ENCODE results near the gene LUZP2.

Gene LUZP2

DNA sequence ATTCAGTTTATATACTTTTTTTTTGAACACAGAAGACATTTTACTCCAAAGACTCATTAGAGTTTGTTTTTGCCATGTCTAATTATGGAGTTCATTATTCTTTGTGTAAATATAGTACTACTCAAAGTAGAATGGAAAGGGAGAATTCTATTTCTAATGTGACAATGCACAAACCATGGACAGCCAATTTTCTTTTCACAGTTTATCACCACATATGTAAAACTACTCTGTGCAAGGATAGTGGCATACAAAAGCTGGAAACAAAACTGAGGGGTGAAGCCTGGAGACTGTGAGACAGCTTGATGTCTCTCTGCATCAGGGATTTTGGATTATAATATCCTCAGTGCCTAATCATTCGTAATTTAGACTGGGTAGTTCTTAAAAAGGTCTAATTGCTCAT, 75.5 kb downstream of the LUZP2 start:
- DNase-seq = no peak

DNA sequence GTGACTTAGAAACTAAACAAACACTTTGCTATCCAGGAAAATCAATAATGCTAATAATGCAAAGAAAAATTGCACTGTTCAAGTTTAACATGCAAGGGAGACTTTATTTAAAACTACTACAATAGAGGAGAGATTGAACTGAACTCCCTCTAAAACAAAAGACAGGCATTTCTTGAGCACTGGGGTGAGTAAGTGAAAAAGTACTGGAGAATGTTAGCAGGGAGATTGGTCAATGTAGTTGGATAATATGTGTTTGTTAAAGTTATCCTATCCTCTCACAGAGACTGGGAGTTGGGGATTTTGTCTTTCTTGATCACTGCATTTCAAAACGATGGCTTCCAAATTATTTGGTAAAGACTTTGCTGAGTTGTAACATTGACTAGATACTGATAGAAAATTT, 77.6 kb downstream of the LUZP2 start:
- DNase-seq = no peak

DNA sequence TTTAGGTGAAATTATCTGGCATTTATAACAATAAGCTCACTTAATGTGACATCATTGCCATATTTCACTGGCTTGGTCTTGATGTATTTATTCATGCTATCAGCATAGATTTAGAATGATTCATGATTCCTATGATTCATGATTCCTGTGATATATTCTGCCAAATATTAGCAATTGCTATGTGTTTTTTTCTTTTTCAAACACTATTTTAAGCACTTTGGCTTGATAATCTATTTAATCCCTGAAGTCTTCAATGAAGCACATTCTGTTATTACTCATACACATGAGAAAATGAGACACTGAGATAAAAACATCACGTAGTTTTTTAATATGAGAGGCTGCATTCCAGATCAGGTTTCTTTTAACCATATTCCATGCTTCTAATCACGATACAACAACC, 78.5 kb downstream of the LUZP2 start:
- DNase-seq = no peak

DNA sequence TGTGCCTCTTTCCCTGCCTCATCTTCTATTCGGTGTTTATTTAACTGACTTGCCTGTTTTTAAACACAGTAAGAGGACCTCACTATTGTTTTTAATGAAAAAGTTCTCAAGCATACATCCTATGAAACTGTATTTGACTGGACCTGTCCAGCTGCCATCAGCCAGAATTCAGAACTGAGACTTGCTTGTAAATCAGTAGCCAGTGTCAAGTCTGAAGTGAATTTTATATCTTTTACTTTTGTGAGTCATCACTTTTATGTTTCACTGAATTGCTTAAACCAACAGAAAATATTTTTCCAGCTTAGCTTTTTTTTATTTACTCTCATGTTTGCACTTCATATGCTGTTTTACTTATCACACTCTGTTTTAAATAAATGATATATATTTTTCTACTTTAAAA, 88.3 kb downstream of the LUZP2 start:
- no peak for DNase-seq

DNA sequence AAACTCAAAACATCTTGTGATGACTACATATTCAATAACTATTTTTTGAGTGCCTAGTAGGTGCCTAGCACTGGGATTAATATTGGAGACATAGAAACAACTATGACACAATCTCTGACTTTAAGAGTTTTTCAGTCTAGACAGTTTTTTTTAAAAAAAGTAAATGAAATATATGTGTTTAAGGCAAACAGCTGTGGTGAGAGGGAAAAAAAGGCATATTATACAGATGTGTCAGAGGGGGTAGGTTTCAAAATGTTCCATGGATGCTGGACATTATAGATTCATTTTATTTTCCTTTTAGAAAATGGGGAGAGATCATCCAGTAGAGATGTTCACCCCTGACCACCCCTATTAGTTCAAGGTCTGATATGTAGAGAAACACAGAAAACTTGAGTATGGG, 90.8 kb downstream of the LUZP2 start:
- DNase-seq = no peak

DNA sequence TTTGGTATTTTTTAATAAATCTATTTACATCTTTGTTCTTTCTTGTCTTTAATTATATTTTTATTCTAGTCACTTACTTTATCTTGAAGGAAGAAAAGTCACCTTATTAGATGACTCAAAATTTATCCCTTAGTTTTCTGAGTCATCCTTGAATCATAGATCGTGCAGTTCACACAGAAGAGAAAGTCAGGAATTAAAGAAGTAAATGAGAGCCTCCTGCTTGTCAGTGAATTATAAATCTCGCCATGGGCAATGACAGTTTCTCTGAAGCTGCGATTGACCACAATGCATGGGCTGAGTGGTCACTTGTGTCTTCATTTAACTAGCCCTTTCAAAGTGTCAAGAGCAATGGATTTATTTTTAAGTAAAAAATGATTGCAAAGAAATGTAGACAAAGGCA, 91.2 kb downstream of the LUZP2 start:
- no peak for DNase-seq

DNA sequence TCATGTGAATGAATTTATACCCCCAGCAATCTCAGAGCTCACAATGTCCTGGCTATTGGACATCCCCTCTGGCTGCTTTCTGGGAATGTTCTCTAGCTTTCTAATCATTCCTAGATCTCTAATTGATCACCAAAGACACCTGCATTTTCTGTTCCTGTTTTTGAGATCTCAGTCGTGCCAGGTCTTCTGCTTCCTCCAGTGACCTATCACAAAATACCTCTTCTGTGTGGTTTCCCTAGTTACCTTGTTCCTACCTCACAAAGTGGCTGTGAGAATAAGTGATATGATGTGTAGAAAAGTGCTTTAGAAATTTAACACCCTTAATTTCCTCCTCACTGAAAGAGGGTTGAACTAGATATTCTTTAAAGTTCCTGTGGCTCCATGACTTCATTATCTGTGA, 92.2 kb downstream of the LUZP2 start:
- no peak for DNase-seq

DNA sequence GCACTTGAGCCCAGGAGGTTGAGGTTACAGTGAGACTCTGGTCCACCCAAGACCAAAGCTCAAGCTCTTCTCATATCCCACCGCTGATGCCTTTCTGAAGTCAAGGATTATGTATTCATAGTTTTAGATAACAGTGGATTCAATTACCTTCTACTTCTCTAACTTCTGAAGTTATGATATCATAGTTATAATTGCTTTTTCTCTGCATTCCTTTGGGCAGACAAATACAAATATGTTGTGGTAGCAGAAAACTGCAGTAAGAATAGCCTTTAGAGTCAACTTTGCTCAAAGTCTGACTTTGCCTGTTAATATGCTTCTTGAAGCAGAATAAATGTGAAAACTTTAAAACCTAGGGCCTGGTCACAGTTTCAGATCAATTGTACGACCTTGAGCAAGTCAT, 94.4 kb downstream of the LUZP2 start:
- DNase-seq = no peak

DNA sequence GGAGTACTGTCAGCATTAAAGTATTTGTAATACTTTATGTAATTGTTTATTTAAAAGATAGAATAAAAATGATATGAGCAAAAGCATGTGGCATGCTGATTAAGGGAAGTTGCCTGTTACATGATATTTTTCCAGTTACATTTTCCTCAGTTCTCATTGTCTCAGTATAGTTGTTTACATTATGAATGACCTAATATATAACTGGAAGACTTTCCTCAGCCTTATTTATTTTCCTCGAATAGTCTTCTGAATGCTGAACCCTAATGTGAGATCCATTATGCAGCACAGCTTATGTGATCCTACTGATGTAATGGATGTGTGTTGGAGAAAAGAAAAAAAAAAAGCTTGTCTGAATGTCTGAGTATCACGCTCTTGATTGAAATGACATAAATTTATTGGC, 95.5 kb downstream of the LUZP2 start:
- DNase-seq = no peak

DNA sequence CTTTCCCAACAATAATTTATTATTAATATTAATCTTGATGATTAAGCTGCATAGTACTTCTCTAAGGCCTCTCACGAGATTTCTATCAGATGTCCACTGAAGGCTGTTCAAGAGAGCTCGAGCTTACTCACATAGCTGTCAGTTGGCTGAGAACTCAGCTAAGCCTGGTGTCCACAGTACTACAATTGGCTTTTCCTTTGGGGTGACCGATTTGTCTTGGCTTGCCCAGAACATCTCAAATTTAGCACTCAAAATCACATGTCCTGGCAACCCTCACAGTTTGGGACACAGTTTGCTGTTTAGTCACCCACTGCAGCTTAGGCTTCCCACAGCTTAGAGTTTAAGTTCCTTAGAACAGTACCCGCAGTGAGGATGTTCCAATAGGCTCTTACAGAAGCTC, 96.5 kb downstream of the LUZP2 start:
- no peak for DNase-seq

DNA sequence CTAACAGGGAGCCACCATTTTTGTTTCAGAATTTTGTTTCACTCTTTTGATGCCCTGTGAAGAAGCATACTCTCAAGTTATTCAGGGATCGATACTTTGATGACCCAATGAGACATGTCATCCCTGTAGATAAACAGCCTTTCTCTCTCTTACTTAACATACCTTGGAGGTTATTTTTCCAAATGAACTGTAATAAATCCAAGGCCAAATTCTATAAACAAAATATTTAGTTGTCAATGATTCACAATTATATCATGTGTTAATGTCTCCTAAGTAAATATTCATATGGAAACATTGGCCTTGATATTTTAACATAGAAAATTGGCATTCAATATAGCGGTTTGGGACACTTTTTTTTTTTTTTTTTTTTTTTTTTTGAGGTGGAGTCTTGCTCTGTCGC, 97.5 kb downstream of the LUZP2 start:
- DNase-seq = no peak

DNA sequence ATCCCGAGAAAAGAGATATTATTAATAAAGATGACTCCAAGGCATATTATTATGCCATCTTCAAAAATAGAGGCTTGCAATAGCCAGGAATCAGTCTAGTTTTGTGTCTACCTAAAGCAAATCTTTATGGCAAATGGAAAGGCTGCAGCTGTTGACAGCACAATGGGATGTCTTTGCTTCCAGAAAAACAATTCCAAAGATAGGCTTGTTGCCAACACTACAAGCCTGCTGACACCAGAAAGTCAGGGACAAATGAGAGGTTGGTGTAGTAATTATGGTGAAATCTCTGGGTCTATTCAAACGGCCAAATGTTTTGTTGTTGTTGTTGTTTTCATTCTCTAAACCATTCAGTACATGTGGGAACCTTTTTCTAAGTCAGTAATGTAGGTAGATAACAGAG, 101.8 kb downstream of the LUZP2 start:
- no peak for DNase-seq

DNA sequence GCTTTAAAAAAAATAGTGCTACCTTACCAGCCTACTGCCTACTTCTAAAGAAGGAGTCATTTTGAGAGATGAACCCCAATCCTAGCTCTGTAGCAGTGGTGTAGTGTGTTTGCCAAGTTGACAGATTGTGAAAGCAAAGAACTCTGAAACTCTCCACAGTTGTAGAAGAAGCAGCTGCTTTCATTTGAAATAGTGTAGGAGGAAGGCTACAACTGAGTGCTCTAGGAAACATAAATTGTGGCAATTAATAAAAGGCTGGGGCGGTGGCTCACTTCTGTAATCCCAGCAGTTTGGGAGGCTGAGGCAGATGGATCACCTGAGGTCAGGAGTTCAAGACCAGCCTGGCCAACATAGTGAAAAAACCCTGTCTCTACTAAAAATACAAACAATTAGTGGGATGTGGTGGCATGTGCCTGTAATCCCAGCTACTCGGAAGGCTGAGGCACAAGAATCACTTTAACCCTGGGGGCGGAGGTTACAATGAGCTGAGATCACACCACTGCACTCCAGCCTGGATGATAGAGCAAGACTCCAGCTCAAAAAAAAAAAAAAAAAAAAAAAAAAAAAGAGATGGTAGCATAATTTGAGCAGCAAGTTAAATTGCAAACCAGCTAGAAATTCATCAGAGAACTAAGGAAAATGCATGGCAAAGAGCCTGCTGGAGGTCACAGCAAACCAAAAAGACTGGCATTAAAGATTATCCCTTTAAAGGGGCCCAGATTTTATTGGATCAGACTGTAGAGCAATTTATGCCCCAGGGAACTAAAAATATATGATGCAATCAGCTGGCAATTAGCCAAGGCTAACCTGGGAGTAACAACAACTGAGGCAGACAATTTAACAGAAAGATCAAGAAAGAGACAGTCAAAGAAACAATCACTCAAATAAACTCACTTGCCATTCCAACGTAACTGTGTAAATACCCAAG, 112.6 kb downstream of the LUZP2 start:
- DNase-seq = peak; percentile 72

DNA sequence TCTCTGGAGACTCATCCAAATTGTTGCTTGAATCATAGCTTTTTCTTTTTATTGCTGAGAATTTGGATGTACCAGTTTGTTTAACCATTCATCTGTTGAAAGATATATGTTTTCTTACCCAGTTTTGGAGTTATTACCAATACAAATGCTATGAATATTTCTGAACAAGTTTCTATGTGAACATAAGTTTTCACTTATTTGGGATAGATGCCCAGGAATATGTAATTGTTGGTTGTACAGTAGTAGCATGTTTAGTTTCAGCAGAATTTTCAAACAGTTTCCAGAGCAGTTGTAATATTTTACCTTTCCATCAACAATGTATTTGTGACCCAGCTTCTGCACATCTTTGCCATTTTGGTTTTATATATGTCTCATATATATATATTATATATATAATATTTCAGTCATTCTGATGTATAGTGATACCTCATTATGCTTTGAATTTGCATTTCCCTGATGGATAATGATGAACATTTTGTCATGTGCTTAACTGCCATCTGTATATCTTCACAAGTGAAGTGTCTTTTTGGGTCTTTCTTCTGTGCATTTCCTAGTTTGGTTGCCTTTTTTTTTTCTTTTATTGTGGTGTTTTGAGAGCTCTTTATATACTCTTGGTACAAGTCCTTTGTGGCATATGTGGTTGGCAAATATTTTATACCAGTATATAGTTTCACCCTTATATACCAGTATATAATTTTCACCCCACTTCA, 118.8 kb downstream of the LUZP2 start:
- DNase-seq = no peak

DNA sequence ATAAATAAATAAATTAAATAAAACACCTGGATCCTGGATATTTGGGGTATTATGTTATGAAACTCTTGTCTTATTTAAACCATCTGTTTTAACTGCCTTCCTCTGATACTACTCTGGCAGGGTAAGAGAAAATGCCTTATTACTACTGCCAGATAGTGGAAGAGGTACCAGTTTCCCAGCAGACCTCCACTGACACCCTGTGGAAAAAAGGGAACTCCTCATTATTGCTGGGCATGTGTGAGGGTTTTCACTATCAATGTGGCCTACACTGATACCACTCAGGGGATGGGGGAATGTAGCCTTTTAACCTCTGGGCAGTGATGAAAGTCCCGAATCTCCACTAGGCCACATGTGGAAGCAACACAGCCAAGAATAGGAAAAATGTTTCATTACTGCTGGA, 121.0 kb downstream of the LUZP2 start:
- no peak for DNase-seq

DNA sequence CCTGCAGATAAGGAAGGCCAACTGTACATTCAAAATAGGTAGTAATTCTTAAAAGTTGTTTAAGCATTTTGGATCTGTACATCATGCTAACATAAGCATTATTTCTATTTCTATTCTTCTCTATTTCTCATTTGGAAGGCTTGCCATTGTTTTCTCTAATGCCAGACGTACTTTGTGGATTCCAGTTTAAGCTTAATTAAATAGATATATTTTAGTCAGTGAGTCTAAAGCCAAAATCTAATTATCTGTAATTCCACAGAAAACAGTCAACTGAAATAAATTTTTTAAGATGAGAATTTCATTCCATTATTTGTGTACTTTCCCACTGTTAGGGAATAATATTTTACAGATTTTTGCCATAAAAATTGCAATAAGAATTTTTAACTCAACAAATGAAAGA, 123.0 kb downstream of the LUZP2 start:
- DNase-seq = no peak

DNA sequence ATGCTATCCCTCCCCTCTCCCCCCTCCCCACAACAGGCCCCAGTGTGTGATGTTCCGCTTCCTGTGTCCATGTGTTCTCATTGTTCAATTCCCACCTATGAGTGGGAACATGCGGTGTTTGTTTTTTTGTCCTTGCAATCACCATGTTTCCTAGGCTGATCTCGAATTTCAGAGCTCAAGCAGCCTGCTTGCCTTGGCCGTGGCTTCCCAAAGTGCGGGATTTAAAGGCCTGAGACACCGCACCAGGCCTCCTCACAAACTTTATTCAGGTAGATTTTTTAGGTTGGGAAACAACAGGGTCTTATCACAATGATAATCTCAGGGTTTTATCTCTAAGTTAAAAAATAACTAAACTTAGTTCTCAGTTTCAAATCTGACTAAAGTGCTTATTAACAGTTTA, 125.4 kb downstream of the LUZP2 start:
- DNase-seq = no peak

DNA sequence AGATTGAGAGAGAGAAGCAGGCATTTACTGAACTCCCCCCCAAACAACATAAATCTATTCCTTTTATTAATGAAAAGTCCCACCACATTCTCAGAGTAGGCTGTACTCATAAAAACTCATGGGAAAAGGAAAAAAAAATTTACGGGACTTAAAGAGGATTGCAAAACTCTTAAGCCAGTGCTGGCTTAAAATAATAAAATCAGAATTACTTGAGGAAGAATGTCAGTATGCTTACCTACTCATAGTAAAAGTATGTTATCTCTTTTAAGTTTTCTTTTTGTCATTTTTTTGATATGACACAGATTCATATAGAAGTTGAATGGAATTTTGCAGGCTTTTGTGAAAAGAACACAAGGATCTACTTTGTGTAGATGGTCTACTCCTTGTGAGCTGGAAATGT, 126.3 kb downstream of the LUZP2 start:
- no peak for DNase-seq

DNA sequence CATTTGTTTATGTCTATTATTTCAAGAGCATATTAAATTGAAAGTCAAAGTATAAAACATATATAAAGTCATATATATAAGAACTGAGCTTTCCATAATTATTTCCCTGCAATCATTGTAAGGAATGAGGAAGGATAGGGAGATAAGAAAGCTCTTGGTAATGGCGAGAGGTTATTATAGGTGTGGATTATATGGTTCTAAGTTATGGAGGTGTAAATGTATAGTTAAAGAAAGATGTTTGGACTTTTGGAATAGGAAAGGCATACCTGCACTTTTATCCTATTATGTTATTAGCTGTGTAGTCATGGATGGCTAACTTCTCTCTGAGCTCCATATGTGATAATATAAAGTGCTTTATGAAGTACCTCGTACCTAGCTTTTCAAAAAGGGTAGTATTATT, 127.6 kb downstream of the LUZP2 start:
- no peak for DNase-seq

DNA sequence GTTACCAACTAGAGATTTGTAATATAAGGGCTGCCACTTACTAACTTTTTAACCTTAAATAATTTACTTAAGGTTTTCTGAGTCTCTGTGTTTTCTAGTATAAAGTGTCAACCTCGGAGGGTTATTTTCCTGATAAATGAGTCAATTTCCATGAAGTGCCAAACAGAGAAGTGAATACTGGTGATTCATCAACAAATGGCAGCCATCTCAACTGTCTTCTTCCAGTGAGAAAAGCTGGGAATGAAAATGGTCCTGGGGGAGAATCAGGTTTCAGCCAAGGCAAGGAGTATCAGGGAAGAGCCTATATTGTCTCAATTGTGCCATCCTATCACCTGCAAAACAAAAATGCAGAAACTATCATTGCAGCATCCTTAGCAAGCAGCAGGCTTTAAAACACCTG, 129.1 kb downstream of the LUZP2 start:
- no peak for DNase-seq

DNA sequence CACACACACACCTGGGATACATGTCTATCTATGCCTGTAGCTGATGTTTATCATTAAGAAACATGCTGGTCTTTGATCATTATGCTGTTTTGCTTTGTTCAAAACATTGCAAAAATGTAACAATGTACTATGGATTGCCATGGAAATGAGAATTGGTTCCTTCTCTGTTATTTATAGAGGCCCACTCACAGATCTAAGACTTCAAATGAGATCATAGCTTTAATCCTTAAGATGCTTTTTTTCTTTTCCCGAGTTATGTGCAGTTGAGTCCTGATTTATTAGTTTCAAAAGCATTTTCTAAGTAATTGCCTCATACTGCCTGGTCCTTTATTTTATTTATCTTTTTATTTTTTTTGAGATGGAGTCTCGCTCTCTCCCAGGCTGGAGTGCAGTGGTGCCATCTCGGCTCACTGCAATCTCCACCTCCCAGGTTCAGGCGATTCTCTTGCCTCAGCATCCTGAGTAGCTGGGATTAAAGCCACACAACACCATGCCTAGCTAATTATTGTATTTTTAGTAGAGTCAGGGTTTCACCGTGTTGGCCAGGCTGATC, 131.4 kb downstream of the LUZP2 start:
- no peak for DNase-seq

DNA sequence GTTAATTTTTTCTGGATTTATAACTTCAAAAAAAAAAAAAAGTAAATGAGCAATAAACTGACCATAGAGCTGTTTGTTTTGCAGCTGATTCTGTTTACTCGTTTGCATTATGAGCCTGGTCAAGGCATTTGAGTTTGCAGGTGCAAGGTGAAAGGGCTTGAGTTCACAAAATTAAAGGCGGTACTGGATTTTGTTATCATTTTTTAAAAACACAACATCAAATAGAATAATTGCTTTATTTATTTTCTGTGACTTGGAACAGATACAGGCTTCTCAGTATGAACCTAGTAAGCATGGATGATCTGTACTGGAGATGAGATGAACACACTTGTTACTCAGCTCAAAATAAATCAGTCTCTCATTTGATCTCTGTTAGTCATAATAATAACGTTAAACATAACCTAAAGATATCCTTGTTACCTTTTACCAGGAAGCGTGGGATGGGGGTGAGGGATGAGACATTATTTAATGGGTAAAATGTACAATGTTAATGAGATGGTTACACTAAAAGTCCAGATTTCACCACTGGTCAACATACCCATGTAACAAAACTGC, 137.8 kb downstream of the LUZP2 start:
- no peak for DNase-seq

DNA sequence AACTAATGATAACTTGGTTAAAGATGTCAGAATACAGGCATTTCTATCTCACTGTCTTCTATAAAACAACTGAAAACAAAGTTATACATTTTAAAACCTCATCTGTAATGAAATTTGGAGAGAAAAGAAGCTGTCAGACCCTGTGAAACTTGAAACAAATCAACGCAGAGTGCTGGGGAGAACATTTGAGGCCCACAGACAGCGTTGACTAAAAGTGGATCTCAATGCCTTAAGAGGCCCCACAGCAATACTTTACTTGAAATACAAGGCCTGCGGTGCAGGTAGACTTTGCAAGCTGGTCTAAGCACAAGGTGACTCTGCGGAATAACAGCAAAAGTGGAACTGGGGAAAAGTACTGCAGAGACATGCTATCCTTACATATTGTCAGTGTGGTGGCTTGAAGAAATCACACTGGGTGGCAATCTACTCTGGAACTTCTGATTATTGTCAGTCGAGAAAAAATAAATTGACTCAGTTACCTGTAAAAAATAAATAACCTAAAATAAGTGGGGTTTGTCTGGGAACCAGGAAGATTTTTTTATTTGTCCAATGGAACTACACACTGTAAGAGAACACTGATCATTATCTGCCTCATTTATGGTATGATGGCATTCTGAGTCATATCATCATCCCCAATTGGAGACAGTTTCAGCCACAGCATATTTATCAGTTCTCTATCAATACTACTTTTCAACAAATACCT, 138.9 kb downstream of the LUZP2 start:
- peak; percentile 67 for DNase-seq

All from islet precursor cell (in vitro differentiated cells).